Liver (tissue), 3 donors: ENCODE results near the gene OR4D9.

Source experiments
- CTCF ChIP-seq: fragments of 150-350 bp; IDR thresholded peaks from 2 replicates; pipeline ENCODE4 v1.5.1; 2017; ENCODE audit warnings: improper control_type of control experiment, low read depth, low read length; ENCODE audit not compliant: missing input control
- GABPA ChIP-seq, 2 donors: IDR thresholded peaks in 1 of 2; conservative IDR thresholded peaks in 1 of 2; 2 replicates each; pipeline ENCODE4 v1.6.1; 2016; ENCODE audit warnings: antibody characterized with exemption in 2 of 2, mild to moderate bottlenecking in 1 of 2, moderate library complexity in 1 of 2
- JUND ChIP-seq, 2 donors: IDR thresholded peaks; 2 replicates each; pipeline ENCODE4 v1.6.1; 2016; ENCODE audit warnings: antibody characterized with exemption in 2 of 2
- MAX ChIP-seq: IDR thresholded peaks from 2 replicates; pipeline ENCODE4 v1.6.1; 2016; ENCODE audit warnings: antibody characterized with exemption
- NR2F2 ChIP-seq: IDR thresholded peaks from 2 replicates; pipeline ENCODE4 v1.6.1; 2016; ENCODE audit warnings: antibody characterized with exemption
- RAD21 ChIP-seq, 2 donors: IDR thresholded peaks; 2 replicates each; pipeline ENCODE4 v1.6.1; 2016; ENCODE audit warnings: antibody characterized with exemption in 2 of 2, mild to moderate bottlenecking in 2 of 2
- SP1 ChIP-seq: IDR thresholded peaks from 2 replicates; pipeline ENCODE4 v1.6.1; 2018; ENCODE audit warnings: antibody characterized with exemption, mild to moderate bottlenecking
- TAF1 ChIP-seq: conservative IDR thresholded peaks from 2 replicates; pipeline ENCODE4 v1.6.1; 2016; ENCODE audit warnings: antibody characterized with exemption, mild to moderate bottlenecking
- donor health status: healthy.
- donor health status: healthy.

DNA sequence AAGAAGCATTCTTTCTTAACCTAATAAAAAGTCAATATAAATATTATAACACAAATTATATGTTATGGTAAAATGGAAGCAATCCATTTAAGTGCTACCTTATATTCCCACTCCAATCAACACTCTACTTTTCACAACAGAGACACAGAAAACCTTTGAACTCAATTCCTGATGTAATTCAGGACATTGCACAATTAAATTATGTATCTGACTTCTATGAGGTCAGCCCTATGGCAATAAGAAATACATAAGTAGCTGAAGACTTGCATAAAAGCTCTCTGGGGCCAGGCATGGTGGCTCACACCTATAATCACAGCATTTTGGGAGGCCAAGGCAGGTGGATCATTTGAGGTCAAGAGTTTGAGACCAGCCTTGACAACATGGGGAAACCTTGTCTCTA lies 31.4 kb upstream of the OR4D9 start:
- no peak for TF ChIP-seq CTCF
- no peak for TF ChIP-seq JUND (IDR thresholded peaks at IDR 0.05)
- TF ChIP-seq GABPA (IDR thresholded peaks at IDR 0.05 in 1 of 2, conservative IDR thresholded peaks at IDR 0.05 in 1 of 2) = no peak
- TF ChIP-seq TAF1 = no peak
- no peak for TF ChIP-seq NR2F2
- no peak for TF ChIP-seq RAD21 (IDR thresholded peaks at IDR 0.05)
- TF ChIP-seq MAX = no peak
- TF ChIP-seq SP1 = no peak
